HG03103 (cell line): Measurements from ENCODE around the gene TCERG1L.

Experiments
- ATAC-seq: cut with Tn5 transposase; IDR thresholded peaks from one replicate; pipeline ENCODE4 v1.9.1; 2021; ENCODE audit warnings: low read depth; ENCODE audit not compliant: unreplicated experiment

The TCERG1L gene

GRCh38 chr10:131132681-131133080 lies 178.8 kb downstream of the TCERG1L start:
- no peak for ATAC-seq

GRCh38 chr10:131131726-131132591 lies 179.6 kb downstream of the TCERG1L start:
- no peak for ATAC-seq

- no peak for ATAC-seq
These were observed 181.5 kb downstream of the TCERG1L start for GRCh38 chr10:131130025-131130424.

- no peak for ATAC-seq
These were observed 182.0 kb downstream of the TCERG1L start for GRCh38 chr10:131129544-131129943.

- ATAC-seq, result no peak
These were observed 182.8 kb downstream of the TCERG1L start for GRCh38 chr10:131128731-131129130.

GRCh38 chr10:131127610-131128009 lies 183.9 kb downstream of the TCERG1L start:
- ATAC-seq, result no peak

- ATAC-seq, result no peak
These were observed 184.4 kb downstream of the TCERG1L start for GRCh38 chr10:131127138-131127589.

- no peak for ATAC-seq
These were observed 185.0 kb downstream of the TCERG1L start for GRCh38 chr10:131126321-131127137.

GRCh38 chr10:131125511-131126225 lies 185.9 kb downstream of the TCERG1L start:
- ATAC-seq, result no peak

GRCh38 chr10:131124945-131125344 lies 186.6 kb downstream of the TCERG1L start:
- no peak for ATAC-seq

GRCh38 chr10:131123496-131123895 lies 188.0 kb downstream of the TCERG1L start:
- no peak for ATAC-seq

- no peak for ATAC-seq
These were observed 189.9 kb downstream of the TCERG1L start for GRCh38 chr10:131121511-131122035.

GRCh38 chr10:131119626-131120355 lies 191.7 kb downstream of the TCERG1L start:
- no peak for ATAC-seq

- no peak for ATAC-seq
These were observed 193.9 kb downstream of the TCERG1L start for GRCh38 chr10:131117416-131118212.

GRCh38 chr10:131116991-131117375 lies 194.5 kb downstream of the TCERG1L start:
- no peak for ATAC-seq

- ATAC-seq, result no peak
These were observed 195.1 kb downstream of the TCERG1L start for GRCh38 chr10:131116216-131116990.

- no peak for ATAC-seq
These were observed 195.7 kb downstream of the TCERG1L start for GRCh38 chr10:131115801-131116200.

- ATAC-seq, result no peak
These were observed 196.2 kb downstream of the TCERG1L start for GRCh38 chr10:131115321-131115720.
